Stimulated activated CD8-positive, alpha-beta memory T cell treated with anti-CD3 and anti-CD28 coated beads, Interleukin-12 subunit alpha, Interleukin-12 subunit beta, amount 100 ng/mL, for 24 hours (primary cell): ENCODE results near the gene CHD2.

Experiments used
- DNase-seq: peaks from one replicate; pipeline ENCODE4 v3.0.0-alpha.2; 2020; ENCODE audit errors: extremely low read depth

The CHD2 gene

DNA sequence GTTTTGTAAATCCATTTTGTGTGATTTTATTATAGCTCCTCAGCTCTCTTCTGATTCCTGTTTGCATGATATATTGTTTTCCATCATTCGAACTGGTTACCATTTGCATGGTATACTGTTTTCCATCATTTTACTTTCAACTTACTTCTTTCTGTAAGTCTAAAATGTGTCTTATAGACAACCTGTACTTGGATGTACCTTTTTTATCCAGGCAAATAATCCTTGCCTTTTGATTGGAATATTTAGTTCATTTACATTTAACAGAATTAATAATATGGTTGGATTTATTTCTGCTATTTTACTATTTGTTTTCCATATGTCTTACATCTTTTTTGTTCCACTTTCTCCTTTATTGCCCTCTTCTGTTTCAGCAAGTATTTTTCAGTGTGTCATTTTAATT, 62.8 kb downstream of the CHD2 start:
- no peak for DNase-seq

DNA sequence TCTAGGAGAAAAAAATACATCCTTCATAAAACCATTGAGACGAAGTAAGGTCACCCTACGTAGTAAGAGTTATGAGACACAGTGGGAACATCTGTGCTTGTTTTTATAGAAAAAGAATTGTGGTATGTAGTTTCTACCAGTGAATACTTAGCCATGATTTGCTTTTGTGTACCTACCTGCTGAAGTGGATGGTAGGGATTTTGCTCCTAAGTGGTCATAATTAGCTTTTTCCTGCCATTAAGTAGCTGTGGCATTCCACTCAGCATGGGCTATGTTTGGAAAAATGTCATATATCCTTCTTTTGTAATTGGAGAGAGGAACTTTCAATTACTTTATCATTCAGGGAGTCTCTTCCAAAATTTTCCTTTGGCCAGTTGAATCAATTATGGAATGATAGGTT, 63.7 kb downstream of the CHD2 start:
- DNase-seq = no peak

DNA sequence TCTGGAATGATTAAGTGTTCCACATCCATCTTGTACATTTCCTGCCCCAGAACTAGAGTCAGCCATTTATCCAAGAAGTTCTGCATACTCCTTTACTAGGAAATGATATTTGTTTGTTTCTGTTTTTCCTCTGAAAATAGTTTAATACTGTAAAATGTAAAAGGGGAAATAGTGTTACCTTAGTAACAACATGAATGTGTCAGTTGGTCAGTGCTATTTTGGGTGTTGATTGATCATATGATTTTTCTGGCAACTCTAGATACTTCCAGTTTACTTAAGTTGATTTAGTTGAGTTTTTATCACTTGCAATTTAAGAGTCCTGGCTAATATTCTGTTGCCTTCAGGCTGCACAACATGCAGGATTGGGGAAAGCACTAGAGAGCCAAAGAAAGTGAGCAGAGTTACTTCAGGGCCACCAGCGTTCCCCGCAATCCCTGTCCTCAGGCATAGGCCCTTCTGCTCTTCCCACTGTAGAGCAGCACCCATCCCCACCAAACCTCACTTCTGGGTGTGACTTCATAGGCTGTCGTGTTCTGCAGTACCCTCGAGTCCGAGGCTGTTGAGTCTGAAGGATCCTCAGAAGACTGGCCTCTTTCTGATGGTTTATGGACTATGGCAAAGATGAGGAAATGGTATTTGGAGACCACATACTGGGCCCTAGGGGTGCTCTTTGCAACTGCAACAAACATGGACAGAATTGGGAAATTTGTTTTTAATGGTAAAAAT, 69.0 kb downstream of the CHD2 start:
- no peak for DNase-seq

DNA sequence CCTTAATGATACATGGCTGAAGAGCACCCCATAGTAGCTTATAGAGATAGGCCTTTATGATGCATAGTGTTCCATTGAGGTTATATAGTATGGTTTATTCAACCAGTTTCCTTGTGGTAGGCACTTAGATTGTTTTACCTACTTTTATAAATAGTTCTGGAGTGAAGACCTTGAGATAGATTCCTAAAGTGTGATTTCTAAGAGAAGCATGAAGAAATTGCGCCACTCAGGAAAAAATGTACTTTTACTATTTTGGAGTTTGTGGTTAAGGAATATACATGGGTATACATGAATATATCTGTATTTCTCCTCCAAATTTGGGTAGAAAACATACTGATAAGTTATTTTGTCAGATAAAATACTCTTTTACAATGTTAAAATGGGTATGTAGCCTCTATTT, 70.5 kb downstream of the CHD2 start:
- no peak for DNase-seq

DNA sequence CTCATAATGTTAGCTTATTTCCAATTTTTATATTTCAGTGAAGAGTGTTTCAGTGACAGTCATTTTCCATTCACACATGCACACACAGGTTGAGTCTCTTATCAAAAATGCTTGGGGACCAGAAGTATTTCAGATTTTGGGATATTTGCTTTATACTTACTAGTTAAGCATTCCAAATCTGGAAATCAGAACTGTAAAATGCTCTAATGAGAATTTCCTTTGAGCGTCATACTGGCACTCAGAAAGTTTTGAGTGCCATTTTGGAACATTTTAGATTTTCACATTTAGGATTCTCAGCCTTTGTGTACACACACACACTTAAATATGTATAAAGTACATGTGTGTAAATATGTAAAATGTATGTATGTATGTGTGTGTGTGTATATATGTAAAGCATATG, 71.0 kb downstream of the CHD2 start:
- no peak for DNase-seq

DNA sequence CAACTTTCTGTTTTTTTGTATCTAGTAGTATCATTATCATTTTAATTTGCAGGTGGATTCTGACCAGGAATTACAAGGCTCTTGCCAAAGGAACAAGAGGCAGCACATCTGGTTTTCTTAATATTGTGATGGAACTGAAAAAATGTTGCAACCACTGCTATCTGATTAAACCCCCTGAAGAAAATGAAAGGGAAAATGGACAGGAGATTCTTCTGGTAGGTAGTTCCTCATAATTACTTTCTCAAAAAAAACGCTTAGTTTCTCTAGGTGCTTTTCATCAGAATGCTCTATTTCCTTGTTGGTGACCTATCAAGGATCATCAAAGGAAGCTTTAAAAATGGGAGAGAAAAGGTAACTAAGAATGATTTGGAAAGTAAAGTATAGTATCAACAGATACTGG, 71.6 kb downstream of the CHD2 start:
- no peak for DNase-seq

DNA sequence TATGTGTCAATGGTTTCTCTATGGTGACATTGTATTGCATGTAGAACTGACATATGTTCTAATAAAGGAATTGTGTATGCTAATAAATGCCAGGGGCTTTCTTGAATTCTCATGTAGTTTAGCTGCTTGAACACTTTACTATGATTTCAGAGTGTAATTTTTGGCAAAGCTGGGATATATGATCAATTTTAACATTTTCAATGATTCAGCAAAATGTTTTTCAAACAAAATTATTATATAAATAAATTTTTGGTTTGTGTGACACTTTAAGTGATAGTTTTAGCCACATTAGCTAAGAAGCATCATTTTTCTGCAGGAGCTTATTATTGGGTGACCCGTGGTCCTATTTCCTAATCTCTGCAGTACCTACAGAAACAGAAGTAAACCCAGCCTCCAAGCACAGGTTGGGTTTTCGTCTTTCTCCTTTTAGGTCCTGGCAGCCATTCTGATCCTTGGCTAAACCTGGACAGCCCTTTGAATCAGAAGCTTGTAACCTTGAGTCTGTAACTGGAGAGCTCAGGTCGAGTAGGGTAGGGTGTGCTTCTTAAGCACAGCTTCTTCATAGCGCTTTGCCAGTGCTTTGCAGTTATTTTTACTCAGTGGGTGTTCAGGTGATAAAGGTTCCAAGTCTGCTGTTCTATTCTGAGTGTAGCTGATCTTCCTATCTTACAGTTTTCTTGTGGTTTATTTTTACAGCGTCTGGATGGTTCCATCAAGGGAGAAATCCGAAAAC, 74.2 kb downstream of the CHD2 start:
- no peak for DNase-seq

DNA sequence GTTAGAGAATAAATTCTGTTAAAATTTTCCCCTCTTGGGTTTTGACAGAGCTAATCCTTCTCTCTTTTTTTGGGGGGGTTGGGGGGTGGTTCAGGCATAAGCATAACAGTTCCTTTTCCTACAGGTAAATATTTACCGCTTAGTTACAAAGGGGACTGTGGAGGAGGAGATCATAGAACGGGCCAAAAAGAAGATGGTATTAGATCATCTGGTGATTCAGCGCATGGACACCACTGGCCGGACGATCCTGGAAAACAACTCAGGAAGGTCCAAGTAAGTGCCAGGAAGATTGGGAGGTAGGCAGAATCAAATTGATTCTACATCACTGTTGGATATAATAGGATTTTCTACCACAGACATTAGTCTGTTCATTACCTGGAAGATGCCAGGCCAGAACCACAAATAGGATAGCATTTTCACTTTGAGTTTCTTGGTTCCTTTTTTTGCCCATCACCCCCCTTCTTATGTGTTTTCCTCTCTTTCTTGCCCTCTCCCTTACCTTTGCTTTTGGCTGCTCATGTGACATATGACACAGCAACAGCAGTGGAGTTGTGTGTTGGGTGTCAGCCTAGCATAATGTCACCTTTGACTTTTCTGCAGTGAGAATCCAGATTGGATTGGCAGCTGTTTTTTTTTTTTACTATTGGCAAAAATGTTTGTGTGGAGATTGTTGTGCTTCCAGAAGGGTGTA, 79.0 kb downstream of the CHD2 start:
- DNase-seq = no peak

DNA sequence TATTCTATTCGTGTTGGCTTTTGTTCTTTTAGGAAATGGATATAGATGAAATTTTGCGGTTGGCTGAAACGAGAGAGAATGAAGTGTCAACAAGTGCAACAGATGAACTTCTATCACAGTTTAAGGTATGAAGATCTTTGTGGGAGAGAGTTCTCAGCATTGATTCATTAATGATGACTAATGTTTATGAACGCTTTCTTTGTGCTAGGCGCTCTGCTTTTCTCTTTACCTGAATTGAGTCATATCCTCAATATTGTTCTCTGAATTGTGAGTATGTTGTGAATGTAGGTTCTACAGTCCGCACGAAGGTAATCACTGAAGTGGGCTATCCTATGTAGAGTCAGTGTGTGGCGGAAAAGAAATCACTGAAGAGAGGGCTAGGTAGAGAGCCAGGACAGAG, 81.2 kb downstream of the CHD2 start:
- DNase-seq = no peak

DNA sequence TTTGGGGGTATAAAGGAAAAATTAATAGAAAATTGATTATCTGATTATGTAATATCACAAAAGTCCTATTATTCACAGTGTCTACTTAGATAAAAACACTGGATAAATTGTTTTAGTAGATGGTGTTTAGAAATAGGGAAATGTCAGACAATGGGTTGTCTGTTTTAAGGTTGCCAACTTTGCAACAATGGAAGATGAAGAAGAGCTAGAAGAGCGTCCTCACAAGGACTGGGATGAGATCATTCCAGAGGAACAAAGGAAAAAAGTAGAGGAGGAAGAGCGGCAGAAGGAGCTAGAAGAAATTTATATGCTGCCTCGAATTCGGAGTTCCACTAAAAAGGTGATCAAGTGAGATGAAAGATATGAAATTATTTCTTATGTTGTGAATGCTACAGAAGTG, 84.0 kb downstream of the CHD2 start:
- no peak for DNase-seq

DNA sequence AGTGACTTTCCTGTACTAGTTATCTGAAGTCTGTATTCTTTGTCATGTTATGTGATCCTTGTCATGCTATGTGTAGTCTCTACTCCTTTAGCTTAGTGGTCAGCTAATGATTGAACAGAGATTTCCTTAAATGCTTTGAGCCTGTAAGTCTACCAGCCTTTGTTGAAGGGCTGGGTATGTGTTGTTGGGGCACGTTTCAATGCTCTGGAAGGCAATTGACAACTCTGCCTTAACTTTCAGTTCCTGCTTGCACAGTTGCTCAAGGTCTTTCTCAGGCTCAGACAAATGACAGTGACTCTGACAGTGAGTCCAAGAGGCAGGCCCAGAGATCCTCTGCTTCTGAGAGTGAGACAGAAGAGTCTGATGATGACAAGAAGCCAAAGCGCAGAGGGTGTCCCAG, 89.3 kb downstream of the CHD2 start:
- DNase-seq = no peak

DNA sequence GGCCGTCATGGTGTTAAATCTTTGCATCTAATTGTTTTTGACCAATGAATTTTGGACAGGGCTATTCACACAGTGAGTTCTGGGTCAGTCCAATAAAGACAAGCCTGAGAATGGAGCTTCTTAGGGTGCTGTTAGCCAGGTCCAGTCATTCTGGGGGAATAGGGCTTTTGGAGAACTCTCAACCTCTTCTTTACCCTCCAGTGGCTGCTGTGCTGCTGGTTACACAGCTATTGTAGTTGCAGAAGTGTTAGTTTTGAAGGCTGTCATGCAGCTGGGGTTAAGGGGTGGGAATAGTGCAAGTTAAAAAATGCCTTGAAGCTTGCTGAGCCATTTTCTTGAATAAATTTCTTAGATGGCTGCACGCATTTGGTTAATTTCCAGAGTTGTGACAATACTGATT, 89.9 kb downstream of the CHD2 start:
- DNase-seq = no peak

DNA sequence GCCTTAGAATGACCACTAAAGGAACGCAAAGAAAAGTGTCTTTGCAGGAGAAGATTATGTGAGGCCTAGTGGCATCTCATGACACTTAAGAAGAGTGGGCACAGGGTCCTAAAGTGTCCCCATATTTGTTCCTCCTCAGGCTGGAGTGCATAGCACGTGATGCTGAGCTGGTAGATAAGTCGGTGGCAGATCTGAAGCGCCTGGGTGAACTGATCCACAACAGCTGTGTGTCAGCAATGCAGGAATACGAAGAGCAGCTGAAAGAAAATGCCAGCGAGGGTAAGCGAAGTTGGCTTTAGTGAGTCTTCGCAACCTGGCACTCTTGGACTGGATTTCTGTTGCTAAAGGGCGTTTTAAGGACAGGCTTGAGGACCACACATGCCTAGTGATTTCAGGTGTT, 92.6 kb downstream of the CHD2 start:
- DNase-seq = no peak

DNA sequence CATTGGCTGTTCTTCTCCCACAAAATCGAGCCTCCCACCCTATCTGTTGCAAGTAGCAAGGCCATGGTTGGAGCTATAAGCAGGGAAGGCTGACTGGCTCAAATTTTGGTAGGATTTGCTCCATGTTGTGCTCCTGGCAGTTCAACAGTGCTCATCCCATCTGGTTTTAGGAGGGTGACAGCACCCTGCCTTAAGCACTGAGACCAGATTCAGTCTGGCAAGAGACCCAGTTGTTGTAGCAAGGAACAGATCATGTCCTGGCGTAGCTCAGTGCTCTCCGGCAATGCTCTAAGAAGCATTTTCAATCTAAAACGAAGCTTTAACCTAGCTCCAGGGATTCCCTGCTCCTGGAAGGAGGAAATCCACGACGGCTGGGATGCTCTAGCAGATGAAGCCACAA, 97.7 kb downstream of the CHD2 start:
- DNase-seq = no peak

DNA sequence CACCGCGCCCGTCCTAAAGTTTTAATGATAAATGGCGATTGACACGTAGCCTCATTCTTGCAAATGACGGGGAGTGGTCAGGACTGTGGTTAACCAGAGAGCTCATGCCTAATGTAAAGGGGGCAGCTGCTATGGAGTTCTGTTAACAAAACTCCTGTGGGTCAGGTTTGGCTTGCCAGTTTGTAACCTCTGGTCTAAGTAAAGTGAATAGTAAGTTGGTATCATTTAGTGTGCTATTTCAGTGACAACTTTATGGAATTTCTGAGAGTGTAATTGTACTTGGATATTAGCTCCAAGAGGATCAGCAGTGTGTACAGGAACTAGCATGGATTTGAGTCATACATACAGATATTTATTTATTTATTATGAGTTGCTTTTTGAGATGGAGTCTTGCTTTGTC, 101.0 kb downstream of the CHD2 start:
- DNase-seq = no peak

DNA sequence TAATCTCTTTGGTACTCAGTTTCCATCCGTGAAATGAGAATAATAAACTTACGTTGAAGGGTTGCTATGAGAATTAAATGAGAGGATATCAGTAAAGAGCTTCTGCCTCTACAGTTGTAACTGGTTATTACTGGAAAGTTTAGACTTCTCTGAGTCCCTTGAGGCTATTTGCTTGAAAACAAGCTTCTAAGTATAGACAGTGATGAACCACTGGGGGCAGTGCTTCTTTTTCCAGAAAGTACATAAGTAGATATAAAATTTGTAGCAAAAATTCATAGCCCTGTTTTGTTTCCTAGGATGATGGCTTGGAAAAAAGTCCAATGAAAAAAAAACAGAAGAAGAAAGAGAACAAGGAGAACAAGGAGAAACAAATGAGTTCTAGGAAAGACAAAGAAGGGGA, 101.8 kb downstream of the CHD2 start:
- DNase-seq = no peak

DNA sequence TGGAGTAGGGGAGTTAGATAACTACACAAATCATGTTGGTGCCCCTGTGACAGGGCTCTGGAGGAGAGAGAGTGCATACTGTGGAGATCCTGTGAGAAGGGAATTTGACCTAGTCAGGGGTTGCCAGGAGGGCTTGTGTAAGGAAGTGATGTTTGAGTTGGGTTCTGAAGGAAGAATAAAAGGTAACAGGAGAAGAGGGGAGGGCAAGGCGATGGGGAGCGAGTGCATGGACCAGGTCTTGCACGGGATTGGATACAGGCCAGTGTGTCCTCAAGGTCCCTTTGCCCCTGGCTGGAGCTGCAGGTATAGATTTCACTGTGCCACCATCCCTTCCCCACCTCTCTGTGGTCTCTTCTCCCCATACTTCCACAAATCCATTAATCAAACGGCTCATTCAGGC, 105.0 kb downstream of the CHD2 start:
- DNase-seq = no peak

DNA sequence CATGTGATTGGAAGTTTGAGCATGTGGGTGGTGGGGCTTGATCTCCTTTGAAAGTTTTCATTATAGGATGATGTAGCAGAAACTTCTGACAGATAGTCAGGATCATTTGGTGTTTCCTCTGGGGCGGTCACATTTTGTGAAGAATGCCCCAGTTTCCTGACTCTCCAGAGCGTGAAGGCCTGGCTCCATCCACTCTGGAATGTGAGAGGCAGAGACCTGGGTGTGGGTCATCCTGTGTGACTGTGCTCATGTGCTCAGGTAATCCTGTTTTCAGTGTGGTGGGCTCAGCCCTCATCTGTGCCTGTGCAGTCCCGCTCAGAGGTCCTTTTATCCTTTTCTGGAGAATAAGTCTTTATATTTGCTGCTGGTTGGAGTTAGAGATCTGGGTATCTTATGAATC, 107.9 kb downstream of the CHD2 start:
- no peak for DNase-seq

DNA sequence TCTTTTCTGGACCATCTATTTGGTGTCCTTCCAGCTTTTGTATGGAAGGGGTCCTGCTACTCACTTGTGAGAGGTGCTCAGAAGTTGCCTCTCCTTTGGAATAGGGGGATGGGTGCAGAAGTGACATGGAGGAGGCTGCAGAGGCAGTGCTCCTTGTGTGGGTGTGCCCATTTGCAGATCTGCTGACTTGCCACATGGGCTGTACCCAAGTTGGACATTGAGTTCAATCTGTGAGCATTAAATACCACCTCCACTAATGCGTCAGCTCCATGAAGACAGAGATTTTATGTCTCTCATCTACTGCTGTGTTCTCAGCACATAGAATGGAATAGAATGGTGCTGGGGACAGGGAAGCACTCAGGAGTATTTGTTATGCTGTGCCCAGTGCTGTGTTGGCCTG, 112.7 kb downstream of the CHD2 start:
- DNase-seq = no peak

DNA sequence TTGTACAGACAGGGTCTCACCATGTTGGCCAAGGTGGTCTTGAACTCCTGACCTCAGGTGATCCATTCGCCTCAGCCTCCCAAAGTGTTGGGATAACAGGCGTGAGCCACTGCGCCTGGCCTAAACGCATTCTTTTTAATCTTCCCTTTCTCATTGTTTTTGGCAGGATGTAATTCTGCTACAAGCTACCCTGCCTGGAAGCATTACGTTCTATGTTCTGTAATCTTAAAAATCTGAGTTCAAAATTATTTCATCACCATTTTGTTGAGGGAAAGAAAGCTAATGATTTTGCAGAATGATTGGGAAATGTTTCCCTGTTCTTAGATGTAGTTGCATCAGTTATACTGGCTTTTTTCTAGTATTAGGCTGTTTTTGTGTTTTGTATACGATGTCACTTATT, 117.4 kb downstream of the CHD2 start:
- DNase-seq = no peak

DNA sequence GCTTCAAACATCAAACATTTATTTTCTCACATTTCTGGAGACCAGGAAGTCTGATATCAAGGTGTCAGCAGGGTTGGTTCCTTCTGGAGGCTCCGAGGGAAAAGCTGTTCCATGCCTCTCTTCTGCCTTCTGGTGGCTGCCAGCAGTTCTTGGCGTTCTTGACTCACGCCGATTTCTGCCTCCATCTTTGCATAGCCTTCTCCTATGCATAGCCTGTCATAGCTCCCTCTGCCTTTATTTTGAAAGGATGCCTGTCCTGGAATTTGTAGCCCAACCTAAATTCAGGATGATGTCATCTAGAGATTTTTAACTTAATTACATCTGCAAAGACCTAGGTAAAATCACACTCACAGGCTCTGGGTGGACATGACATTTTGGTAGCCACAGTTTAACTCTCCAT, 118.5 kb downstream of the CHD2 start:
- DNase-seq = no peak

DNA sequence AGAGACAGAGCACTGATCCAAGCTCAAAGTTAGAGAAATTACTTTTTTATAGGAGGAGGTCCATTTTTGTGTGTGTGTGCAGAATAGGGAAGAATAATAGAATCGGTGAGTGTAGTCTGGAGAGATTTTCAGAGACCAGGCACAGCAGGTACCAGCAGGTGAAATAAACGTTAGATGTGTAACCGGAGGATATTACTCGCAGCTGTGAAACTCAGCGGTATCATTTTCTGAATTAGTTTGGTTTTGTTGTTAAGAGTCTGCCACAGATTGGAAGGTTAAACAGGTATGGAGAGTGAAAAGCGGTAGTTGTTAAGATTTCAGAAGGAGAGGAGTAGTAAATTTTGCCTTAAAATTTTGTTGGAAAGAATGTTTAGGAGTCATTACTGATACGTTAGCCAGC, 119.0 kb downstream of the CHD2 start:
- DNase-seq = no peak

DNA sequence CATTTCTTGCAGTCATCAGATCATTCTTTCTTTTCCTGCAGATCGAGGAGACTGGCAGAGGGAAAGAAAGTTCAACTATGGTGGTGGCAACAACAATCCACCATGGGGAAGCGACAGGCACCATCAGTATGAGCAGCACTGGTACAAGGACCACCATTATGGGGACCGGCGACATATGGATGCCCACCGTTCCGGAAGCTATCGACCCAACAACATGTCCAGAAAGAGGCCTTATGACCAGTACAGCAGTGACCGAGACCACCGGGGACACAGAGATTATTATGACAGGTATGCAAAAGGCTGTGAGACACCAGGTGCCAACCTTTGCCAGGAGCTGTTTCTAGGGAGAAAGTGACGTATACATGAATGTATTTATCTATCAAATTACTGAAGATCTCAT, 119.8 kb downstream of the CHD2 start:
- DNase-seq = no peak
